Measurements from ENCODE around the gene RGS19.

The RGS19 gene

GRCh38 chr20:64106981-64107735 lies 27.8 kb upstream of the RGS19 start, which contains the start of gene NPBWR2:
Gene NPBWR2, minus strand, starts transcription at chr20:64107565. Its CDS starts 734 bp downstream, at chr20:64106831.
- H3K4me3 ChIP-seq (ENCODE audit: low read depth in 1 of 2, low read length in 2 of 2): no peak within 1 kb of the TSS
- no peak within 1 kb of the TSS for H3K9ac ChIP-seq (ENCODE audit: low read length)

DNA sequence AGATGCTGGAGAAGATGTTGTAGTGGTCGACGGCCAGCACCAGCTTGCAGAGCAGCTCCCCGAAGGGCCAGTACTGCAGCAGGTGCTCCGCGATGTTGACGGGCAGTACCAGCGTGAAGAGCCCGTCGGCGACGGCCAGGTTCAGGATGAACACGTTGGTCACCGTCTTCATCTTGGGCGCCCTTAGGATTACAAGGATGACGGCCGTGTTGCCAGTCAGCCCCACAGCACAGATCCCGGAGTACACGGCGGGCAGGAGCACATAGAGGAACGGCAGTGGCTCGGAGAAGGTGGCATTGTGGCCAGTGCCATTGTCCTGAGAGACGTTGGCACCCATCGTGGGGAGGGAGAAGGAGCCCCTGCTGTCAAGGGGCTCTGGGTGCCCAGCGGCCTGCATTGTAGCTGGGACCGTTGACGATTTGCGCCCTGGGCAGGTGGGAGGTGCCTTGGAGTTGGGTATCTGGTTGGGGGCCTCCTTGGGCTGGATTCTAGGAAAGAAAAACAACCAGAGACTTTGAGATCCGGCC lies 27.2 kb upstream of the RGS19 start:
- Histone ChIP-seq H3K36me3 (ENCODE audit: insufficient read depth, low read length) (no peaks in the 10 kb centered on the region), H3K27me3 (ENCODE audit: control insufficient read depth in 1 of 2, insufficient read depth in 2 of 2, low read length in 2 of 2) (peaks cover 4 to 39% of the 10 kb centered on the region in 2 donors), H3K4me3 (ENCODE audit: low read depth in 1 of 2, low read length in 2 of 2) (no peak overlapping the region), H3K27ac (ENCODE audit: low read depth, low read length) (no peak overlapping the region), H3K9ac (ENCODE audit: low read length) (no peak overlapping the region), H3K9me3 (ENCODE audit: low read length) (no peaks in the 10 kb centered on the region), H3K4me1 (ENCODE audit: insufficient read depth, low read length) (no peaks in the 10 kb centered on the region)

More at GRCh38 chr20:64106981-64107735, 27.8 kb upstream of the RGS19 start, which contains the start of gene NPBWR2:
- H3K9me3 ChIP-seq (ENCODE audit: low read length): no peaks in the 10 kb centered on the region
- H3K27ac ChIP-seq (ENCODE audit: low read depth, low read length): no peak within 1 kb of the TSS
- H3K27me3 ChIP-seq (ENCODE audit: control insufficient read depth in 1 of 2, insufficient read depth in 2 of 2, low read length in 2 of 2): peaks cover 0 to 32% of the 10 kb centered on the region in 2 donors
- H3K36me3 ChIP-seq (ENCODE audit: insufficient read depth, low read length): no peaks in the 10 kb centered on the region
- no peaks in the 10 kb centered on the region for H3K4me1 ChIP-seq (ENCODE audit: insufficient read depth, low read length)

DNA sequence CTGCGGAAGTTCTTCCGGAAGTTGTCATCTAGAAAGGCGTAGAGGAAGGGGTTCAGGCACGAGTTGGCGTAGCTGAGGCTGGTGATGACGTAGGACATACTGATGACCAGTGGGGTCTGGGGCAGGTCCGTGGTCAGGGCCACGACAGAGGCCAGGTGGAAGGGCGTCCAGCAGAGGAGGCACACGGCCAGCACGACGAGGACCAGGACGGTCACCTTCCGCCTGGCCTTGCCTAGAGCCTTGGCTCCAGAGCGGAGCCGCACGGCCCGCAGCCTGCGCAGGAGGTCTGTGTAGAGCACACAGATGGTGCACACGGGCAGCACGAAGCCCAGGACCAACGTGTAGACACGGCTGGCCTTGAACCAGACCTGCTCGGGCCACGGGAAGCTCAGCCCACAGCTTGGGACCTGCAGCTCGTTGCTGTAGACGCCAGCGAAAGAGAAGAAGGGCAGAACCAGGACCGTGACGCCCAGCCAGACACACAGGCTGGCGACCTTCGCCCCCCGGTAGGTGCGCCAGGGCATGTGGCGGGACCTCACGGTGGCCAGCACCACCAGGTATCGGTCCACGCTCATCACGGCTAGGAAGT lies 26.6 kb upstream of the RGS19 start:
- Histone ChIP-seq H3K27ac (ENCODE audit: low read depth, low read length) (no peak overlapping the region), H3K4me3 (ENCODE audit: low read depth in 1 of 2, low read length in 2 of 2) (no peak overlapping the region), H3K9me3 (ENCODE audit: low read length) (no peaks in the 10 kb centered on the region), H3K4me1 (ENCODE audit: insufficient read depth, low read length) (no peaks in the 10 kb centered on the region), H3K9ac (ENCODE audit: low read length) (no peak overlapping the region), H3K27me3 (ENCODE audit: control insufficient read depth in 1 of 2, insufficient read depth in 2 of 2, low read length in 2 of 2) (peaks cover 9 to 45% of the 10 kb centered on the region in 2 donors), H3K36me3 (ENCODE audit: insufficient read depth, low read length) (no peaks in the 10 kb centered on the region)

DNA sequence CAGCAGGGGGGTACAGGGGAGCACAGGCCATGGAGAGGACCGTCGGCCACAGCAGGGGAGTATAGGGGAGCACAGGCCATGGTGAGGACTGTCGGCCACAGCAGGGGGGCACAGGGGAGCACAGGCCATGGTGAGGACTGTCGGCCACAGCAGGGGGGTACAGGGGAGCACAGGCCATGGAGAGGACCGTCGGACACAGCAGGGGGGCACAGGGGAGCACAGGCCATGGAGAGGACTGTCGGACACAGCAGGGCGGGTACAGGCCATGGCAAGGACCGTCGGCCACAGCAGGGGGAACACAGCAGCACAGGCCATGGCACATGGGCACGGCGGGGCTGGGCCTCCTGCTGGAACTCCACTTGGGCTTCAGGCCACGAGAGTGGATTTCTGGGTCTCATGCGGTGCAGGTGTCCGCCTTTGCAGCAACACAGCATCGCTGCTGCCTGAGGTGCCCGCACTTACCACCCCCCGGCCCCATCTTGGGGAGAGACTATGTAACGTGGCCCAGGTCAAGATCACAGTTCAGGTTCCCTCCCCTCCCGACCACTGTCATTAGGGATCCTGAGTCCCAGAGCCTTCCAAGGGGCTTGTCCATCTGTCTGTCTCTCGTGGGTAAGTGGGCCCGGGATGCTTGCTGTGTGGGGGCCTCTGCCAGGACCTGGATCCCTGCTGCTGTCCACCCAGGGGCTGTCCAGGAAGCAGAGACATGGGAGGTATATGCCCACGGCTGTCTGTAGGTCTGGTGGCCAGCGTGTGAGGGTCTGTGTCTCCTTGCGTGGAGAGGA lies 25.5 kb upstream of the RGS19 start:
- Histone ChIP-seq H3K27me3 (ENCODE audit: control insufficient read depth in 1 of 2, insufficient read depth in 2 of 2, low read length in 2 of 2) (peaks cover 14 to 51% of the 10 kb centered on the region in 2 donors), H3K9ac (ENCODE audit: low read length) (no peak overlapping the region), H3K36me3 (ENCODE audit: insufficient read depth, low read length) (no peaks in the 10 kb centered on the region), H3K4me3 (ENCODE audit: low read depth in 1 of 2, low read length in 2 of 2) (no peak overlapping the region), H3K27ac (ENCODE audit: low read depth, low read length) (no peak overlapping the region), H3K9me3 (ENCODE audit: low read length) (no peaks in the 10 kb centered on the region), H3K4me1 (ENCODE audit: insufficient read depth, low read length) (no peaks in the 10 kb centered on the region)

DNA sequence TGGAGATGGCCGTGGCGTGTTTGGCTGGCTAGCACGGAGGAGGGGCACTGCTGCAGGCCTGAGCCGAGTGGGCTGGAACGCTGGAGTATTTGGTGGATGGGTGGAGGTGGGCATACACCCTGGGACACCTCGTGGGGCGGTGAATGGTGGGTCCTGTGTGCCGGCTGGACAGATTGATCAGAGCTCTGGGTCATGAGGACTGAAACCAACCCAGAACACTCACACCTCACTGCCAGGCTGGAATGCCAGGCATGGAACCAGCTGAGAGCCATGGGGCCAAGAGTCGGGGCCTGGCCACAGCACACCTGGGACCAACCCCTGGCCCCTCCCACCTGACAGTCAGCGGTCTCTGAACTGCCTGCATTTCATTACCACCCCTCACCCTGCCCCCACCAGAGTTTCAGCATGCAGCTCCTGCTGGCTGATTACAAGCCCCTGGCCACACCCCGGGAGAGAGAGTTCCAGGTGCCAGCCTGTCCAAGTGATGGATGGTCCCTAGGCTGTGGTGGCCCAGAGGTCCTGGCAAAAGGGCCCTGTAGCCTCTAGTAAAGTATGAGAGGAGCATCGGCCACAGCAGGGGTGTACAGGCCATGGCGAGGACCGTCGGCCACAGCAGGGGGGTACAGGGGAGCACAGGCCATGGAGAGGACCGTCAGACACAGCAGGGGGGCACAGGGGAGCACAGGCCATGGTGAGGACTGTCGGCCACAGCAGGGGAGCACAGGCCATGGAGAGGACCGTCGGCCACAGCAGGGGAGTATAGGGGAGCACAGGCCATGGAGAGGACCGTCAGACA lies 24.8 kb upstream of the RGS19 start:
- Histone ChIP-seq H3K4me1 (ENCODE audit: insufficient read depth, low read length) (no peaks in the 10 kb centered on the region), H3K4me3 (ENCODE audit: low read depth in 1 of 2, low read length in 2 of 2) (no peak overlapping the region), H3K9me3 (ENCODE audit: low read length) (no peaks in the 10 kb centered on the region), H3K9ac (ENCODE audit: low read length) (no peak overlapping the region), H3K36me3 (ENCODE audit: insufficient read depth, low read length) (no peaks in the 10 kb centered on the region), H3K27ac (ENCODE audit: low read depth, low read length) (no peak overlapping the region), H3K27me3 (ENCODE audit: control insufficient read depth in 1 of 2, insufficient read depth in 2 of 2, low read length in 2 of 2) (peaks cover 14 to 53% of the 10 kb centered on the region in 2 donors)

DNA sequence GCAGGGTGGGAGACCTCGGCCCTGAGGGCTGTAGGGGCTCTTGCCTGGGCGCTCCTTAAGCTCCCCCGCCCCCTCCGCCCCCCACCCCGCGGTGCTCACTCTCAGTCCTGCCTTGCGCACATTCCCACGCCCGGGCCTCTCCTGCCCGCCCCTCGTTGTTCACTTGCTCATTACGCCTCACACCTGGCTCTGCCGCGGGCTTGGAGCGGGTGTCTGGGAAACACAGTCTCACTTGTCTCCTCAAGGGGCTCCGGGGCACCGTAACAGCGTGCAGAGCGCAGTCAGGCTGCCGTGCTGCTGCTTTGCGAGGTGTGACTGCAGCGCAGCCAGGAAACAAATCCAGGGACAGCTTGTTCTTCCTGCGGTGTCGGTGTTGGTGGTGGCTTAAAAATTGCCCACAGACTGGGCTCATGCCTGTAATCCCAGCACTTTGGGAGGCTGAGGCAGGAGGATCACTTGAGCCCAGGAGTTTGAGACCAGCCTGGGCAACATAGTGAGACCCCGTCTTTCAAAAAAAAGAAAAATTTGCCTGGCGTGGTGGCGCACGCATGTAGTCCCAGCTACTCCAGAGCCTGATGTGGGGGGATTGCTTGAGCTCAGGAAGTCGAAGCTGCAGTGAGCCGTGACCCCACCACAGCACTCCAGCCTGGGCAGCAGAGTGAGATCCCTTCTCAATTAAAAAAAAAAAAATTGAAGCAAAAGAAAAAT lies 23.5 kb upstream of the RGS19 start:
- no peak overlapping the region for H3K9ac ChIP-seq (ENCODE audit: low read length)
- H3K4me1 ChIP-seq (ENCODE audit: insufficient read depth, low read length): no peaks in the 10 kb centered on the region
- H3K36me3 ChIP-seq (ENCODE audit: insufficient read depth, low read length): no peaks in the 10 kb centered on the region
- no peak overlapping the region for H3K4me3 ChIP-seq (ENCODE audit: low read depth in 1 of 2, low read length in 2 of 2)
- H3K27me3 ChIP-seq (ENCODE audit: control insufficient read depth in 1 of 2, insufficient read depth in 2 of 2, low read length in 2 of 2): peaks cover 14 to 53% of the 10 kb centered on the region in 2 donors
- H3K27ac ChIP-seq (ENCODE audit: low read depth, low read length): no peak overlapping the region
- no peaks in the 10 kb centered on the region for H3K9me3 ChIP-seq (ENCODE audit: low read length)

DNA sequence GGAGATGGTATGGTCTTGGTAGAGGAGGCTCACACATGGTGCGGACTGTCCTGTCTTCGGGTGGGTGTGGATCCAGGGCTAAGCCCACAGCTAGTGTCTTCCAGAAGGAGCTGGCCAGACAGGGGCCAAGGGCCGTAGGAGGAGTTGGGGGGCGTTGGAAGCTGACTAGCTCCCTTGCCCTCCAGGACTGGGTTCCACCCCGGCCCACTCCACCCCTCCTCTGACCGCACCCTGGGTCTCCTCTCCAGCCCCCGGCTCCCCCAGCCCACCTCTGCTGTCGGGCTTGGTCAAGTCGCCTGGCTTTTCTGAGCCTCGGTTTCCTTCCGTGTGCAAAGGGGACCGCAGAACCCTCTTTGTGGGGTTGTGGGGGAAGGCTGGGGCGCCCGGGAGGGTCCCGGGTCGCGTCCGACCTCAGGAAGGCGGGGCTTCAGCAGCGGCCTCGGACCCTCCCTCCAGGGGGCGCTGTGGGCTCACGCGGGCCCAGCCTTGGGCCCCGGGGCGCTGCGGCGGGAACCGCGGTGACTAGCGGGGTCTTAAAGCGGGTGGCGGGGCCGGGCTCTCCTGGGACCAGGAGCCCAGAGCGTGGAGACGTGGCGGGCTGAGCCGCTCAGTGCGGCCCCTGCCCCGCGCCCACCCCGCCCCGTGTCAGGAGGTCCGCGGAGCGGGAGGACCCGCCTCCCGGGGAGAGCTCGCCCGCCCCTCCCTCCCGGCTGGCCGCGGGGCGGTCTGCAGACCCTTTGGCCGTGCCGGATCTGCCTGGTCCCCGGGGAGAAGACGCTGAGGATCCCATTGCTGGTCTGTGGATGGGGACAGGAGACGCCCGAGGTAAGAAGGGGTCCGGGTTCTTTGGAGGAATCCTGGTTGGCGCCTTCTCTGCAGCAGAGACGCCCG lies 22.7 kb upstream of the RGS19 start:
- H3K27me3 ChIP-seq (ENCODE audit: control insufficient read depth in 1 of 2, insufficient read depth in 2 of 2, low read length in 2 of 2): peaks cover 14 to 53% of the 10 kb centered on the region in 2 donors
- no peaks in the 10 kb centered on the region for H3K9me3 ChIP-seq (ENCODE audit: low read length)
- no peaks in the 10 kb centered on the region for H3K36me3 ChIP-seq (ENCODE audit: insufficient read depth, low read length)
- H3K4me3 ChIP-seq (ENCODE audit: low read depth in 1 of 2, low read length in 2 of 2): peak overlapping the region in 1 of 2 donors; percentile 38
- no peaks in the 10 kb centered on the region for H3K4me1 ChIP-seq (ENCODE audit: insufficient read depth, low read length)
- H3K27ac ChIP-seq (ENCODE audit: low read depth, low read length): no peak overlapping the region
- no peak overlapping the region for H3K9ac ChIP-seq (ENCODE audit: low read length)

DNA sequence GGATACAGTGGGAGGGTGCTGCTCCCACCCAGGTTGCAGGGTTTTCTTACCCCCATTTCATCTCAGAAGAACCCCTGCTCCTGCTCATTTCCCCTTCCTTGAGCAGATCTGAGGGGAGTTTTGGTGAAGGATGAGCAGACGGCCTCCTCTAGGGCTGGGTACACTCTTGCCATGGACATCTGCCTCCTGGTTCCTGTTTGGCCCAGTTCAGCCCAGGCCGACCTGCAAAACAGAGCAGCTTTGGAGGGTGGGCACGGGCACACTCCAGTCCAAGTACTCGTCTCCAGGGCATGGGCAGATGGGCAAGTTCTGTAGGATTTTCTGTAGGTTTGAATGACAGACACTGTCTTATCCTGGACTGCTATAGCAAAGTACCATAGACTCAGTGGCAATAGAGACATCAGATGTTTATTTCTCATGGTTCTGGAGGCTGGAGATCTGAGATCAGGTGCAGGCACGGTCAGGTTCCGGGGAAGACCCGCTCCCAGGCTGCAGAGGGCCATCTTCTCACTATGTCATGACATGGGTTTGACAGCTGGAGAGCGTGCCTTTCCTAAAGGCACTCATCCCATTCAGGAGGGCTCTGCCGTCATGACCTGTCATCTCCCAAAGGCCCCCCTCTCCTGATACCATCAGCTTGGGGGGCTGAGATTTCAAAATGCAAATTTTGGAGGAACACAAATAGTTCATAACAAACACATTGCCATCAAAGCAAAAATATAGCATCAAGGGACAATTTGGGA lies 21.8 kb upstream of the RGS19 start:
- no peak overlapping the region for H3K9ac ChIP-seq (ENCODE audit: low read length)
- H3K27ac ChIP-seq (ENCODE audit: low read depth, low read length): no peak overlapping the region

GRCh38 chr20:64100566-64100888 lies 21.2 kb upstream of the RGS19 start:
- no peaks in the 10 kb centered on the region for H3K36me3 ChIP-seq (ENCODE audit: insufficient read depth, low read length)
- no peaks in the 10 kb centered on the region for H3K9me3 ChIP-seq (ENCODE audit: low read length)
- no peak overlapping the region for H3K4me3 ChIP-seq (ENCODE audit: low read depth in 1 of 2, low read length in 2 of 2)
- H3K4me1 ChIP-seq (ENCODE audit: insufficient read depth, low read length): no peaks in the 10 kb centered on the region
- no peak overlapping the region for H3K9ac ChIP-seq (ENCODE audit: low read length)
- peaks cover 14 to 58% of the 10 kb centered on the region in 2 donors for H3K27me3 ChIP-seq (ENCODE audit: control insufficient read depth in 1 of 2, insufficient read depth in 2 of 2, low read length in 2 of 2)
- H3K27ac ChIP-seq (ENCODE audit: low read depth, low read length): no peak overlapping the region

More for the DNA sequence above, 21.8 kb upstream of the RGS19 start:
- Histone ChIP-seq H3K27me3 (ENCODE audit: control insufficient read depth in 1 of 2, insufficient read depth in 2 of 2, low read length in 2 of 2) (peaks cover 14 to 55% of the 10 kb centered on the region in 2 donors), H3K4me1 (ENCODE audit: insufficient read depth, low read length) (no peaks in the 10 kb centered on the region), H3K36me3 (ENCODE audit: insufficient read depth, low read length) (no peaks in the 10 kb centered on the region), H3K4me3 (ENCODE audit: low read depth in 1 of 2, low read length in 2 of 2) (no peak overlapping the region), H3K9me3 (ENCODE audit: low read length) (no peaks in the 10 kb centered on the region)

Data from muscle layer of colon (tissue), 2 donors.